GM12891 (cell line): ENCODE data around the gene ARL11.

Source experiments
- DNase-seq: peaks from one replicate; pipeline ENCODE4 v3.0.0; 2011; ENCODE audit warnings: low spot score; ENCODE audit not compliant: insufficient read length
- FAIRE-seq: peaks from 2 replicates; lab custom pipeline; 2011; peaks lifted over from hg19 to GRCh38; lab: Jason Lieb, UNC
- PAX5 ChIP-seq: IDR thresholded peaks from 2 replicates; pipeline ENCODE4 v1.6.1; 2011; ENCODE audit warnings: low read length, moderate library complexity, mild to moderate bottlenecking; ENCODE audit not compliant: insufficient read depth, severe bottlenecking
- POLR2A ChIP-seq: IDR thresholded peaks from 2 replicates; pipeline ENCODE4 v1.6.1; 2011; ENCODE audit warnings: low read depth, low read length, control low read depth
- POLR2AphosphoS5 ChIP-seq: IDR thresholded peaks from 2 replicates; pipeline ENCODE4 v1.6.1; 2011; ENCODE audit warnings: low read depth, low read length, control low read depth
- POU2F2 ChIP-seq: IDR thresholded peaks from 2 replicates; pipeline ENCODE4 v1.6.1; 2011; ENCODE audit warnings: low read depth, mild to moderate bottlenecking, control low read depth, low read length, moderate library complexity
- SPI1 ChIP-seq: IDR thresholded peaks from 2 replicates; pipeline ENCODE4 v1.6.1; 2011; ENCODE audit warnings: low read depth, low read length, control low read depth
- TAF1 ChIP-seq: IDR thresholded peaks from 2 replicates; pipeline ENCODE4 v1.6.1; 2011; ENCODE audit warnings: low read depth, low read length, control low read depth

The ARL11 gene

GRCh38 chr13:49646688-49647087 lies 18.4 kb downstream of the ARL11 start:
- FAIRE-seq: no peak
- TF ChIP-seq PAX5 (no peak), TAF1 (no peak), POLR2A (no peak), SPI1 (no peak), POU2F2 (no peak), POLR2AphosphoS5 (no peak)

GRCh38 chr13:49649244-49649962 lies 21.1 kb downstream of the ARL11 start:
- FAIRE-seq (no peak), DNase-seq (no peak)
- TF ChIP-seq SPI1 (no peak), POLR2A (no peak), POU2F2 (no peak), TAF1 (no peak), POLR2AphosphoS5 (no peak), PAX5 (no peak)

More at GRCh38 chr13:49646688-49647087, 18.4 kb downstream of the ARL11 start:
- no peak for DNase-seq

- DNase-seq (no peak), FAIRE-seq (no peak)
- TF ChIP-seq POLR2A (no peak), TAF1 (no peak)
These were observed 21.6 kb downstream of the ARL11 start for GRCh38 chr13:49649963-49650312.

DNA sequence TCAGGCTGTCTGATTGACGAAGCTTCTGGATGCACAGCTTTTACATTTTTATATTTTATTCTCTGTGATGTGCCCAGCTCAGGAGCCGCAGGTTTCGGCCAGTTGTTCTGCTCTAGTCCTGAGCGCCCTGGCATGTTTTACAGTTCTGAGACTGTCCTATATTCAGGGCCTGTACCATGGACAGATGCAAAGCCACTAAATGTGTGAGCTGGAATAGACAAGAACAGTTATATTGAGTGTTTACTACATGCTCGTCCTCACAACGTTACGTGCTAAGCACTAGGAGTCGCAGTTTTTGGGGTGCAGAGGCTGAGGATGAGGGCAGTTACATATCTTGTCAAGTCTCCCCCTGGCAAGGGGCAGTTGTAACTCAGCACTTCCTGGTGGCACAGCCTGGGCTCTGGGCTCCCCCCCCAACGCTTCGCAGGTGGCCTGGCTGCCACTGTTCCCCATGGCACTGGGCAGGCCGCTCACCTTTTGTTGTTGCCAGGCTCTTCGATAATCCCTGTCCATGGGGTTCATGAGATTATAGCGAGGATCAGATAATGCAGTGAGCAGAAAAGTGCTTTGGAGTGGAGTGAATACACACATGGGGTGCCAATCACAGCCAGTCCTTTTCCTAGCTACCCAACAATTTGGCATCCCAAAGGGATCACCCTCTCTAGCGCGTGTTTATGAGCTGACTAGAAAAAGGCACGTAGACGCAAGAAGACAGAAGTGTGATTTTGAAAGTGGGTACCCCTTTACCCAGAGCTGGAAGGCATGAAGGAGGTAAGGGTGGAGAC lies 23.5 kb downstream of the ARL11 start:
- DNase-seq (no peak), FAIRE-seq (no peak)
- TF ChIP-seq TAF1 (no peak), POU2F2 (no peak), POLR2A (no peak), SPI1 (no peak), POLR2AphosphoS5 (no peak), PAX5 (no peak)

DNA sequence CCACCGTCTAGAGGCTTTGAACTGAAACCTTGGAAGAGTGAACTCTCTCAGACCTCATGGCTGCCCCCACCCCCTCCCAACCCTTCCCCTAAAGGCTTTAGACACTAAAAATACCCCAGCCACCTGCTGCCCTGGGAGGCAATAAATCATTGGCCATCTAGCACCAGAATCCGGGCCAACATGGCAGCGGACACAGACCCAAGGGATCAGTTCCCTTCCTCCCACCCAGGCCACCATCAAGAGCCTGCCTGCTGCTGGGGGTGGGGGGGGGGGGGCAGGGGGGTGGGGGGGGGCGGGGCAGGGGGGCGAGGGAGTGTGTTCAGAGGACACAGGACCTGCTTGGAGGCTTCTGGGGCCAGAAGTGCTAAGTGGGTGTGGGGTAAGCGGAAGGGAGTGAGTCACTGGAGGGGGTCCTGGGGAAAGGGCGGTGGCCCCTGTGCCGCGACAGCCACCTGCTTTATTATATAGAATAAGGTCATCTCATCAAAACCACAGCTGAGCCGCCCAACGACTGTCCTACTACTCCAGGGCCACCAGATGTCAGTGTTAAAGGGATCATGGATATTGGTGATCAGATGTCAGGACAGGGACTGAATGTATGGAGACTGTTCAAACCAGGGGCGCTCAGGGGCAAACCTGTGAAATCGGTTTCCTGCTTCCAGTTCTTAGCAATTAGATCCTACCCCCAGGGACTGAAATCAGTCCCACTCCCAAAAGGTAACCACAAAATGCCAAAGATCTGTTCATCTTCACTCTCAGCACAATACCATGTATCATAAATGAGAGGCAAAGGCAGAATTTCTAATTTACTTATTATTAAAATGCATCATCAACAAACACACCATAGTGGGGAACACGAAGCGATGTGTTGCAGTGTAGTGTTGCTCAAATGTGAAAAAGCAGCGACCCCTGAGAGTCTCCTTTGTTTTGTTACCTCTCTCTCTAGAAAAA lies 24.3 kb downstream of the ARL11 start:
- DNase-seq: peak; percentile 34

DNA sequence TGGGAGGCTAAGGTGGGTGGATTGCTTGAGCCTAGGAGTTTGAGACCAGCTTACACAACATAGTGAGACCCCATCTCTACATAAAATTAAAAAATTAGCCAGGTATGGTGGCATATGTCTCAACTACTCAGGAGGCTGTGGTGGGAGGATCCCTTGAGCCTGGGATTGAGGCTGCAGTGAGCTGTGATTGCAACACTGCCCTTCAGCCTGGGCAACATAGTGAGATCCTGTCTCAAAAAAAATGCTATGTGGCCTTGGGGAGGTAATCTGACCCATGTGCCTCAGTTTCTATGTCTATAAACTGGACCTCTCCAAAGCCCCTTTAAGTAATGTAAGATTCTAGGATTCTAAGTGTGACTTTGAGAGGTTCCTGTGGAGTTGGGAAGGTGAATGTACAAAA lies 25.2 kb downstream of the ARL11 start:
- no peak for DNase-seq
- no peak for TF ChIP-seq PAX5
- TF ChIP-seq POLR2AphosphoS5: no peak
- no peak for TF ChIP-seq POLR2A
- no peak for TF ChIP-seq SPI1
- no peak for TF ChIP-seq TAF1
- TF ChIP-seq POU2F2: no peak
- no peak for FAIRE-seq

More for the DNA sequence above, 24.3 kb downstream of the ARL11 start:
- FAIRE-seq: peak; percentile 73
- TF ChIP-seq POLR2A: no peak

DNA sequence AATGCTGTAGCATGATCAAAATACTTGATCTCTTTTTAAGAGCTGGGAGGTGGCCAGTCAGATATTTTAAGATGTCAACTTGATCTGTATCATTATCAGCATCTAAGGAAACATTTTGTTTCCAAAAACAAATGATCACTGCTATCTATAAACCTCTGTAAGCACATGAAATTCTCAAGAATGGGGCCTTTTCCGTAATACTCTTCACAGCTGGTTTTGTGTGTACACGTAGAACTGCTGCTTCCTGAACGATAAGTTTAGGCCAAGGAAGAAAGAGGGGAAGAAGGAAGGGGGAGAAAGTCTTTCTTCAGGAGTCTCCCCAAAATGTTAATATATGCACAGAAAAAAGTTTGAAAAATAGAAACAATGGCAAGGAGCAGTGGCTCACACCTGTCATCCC lies 25.7 kb downstream of the ARL11 start:
- FAIRE-seq (no peak), DNase-seq (no peak)
- TF ChIP-seq POLR2AphosphoS5 (no peak), PAX5 (no peak), POU2F2 (no peak), SPI1 (no peak), TAF1 (no peak), POLR2A (no peak)

GRCh38 chr13:49655906-49656305 lies 27.6 kb downstream of the ARL11 start:
- TF ChIP-seq PAX5 (no peak), POLR2A (no peak), SPI1 (no peak), TAF1 (no peak), POU2F2 (no peak), POLR2AphosphoS5 (no peak)
- DNase-seq (no peak), FAIRE-seq (peak; percentile 9)

DNA sequence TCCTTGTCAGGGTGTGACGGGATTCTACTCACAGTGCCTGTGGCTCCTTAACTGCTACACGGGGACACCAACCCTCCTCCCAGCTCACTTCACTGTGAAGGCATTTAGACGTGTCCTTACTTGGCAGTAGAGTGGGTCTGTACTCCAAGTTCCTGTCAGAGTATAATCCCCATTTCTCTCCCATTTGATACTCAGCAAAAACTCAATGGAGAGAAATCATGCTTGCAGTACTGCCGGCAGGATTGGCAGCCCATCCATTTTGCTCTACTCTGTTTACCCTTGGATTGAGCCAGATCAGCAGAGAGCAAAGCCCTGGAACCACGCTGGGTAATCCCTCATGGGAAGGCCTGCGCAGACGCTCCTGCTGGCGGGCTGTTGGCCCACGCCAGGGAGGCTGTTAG lies 28.9 kb downstream of the ARL11 start:
- FAIRE-seq (peak; percentile 41), DNase-seq (no peak)
- TF ChIP-seq TAF1 (no peak), POLR2AphosphoS5 (no peak), POLR2A (no peak), POU2F2 (no peak), SPI1 (no peak), PAX5 (no peak)
